Measurements from ENCODE around the gene TSHR.

TSHR gene

DNA sequence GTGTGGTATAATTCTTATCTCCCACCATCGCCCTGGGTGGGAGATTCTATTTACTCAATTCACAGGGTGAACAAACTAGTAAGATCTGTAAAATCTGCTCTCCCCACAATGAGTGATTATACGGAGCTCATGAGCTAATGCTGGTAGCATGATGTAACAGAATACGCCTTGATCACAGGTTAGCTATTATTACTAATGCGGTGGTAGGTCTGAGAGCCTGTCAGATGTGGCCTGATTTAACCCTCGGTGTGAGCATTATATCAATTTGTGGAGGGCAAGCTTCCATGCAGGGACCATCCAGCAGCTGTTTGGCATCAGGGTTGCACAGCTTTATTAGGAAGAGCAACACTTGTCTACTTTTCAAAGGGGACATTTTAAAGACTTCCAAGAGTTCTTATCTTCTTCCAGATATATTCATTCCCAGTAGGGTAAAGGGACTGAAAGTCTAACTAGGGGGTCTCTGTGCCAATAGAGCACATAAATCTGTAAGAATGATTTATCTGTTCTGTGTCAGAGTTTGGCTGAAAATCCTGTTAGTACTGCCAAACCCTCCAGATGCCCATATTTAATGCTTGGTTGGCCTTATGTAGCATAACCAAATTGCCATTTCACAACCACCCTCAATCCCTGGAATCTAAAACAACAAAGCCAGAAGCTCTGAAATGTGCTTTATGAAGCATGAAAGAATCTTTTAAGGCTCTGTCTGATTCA lies 18.7 kb downstream of the TSHR start:
- 91 to 95% methylated on average over 4 to 5 of the region's 5 CpGs for WGBS, 2 experiments
- Histone ChIP-seq H3K36me3 (ENCODE audit: control insufficient read depth, insufficient read depth, low read length) (no peaks in the 10 kb centered on the region), H3K27ac (ENCODE audit: insufficient read depth, low read depth, low read length, poor library complexity, severe bottlenecking) (no peak overlapping the region), H3K27me3 (ENCODE audit: control insufficient read depth, insufficient read depth, low read length, poor library complexity, severe bottlenecking) (no peaks in the 10 kb centered on the region), H3K4me3 (ENCODE audit: insufficient read depth, low read depth, low read length) (no peak overlapping the region), H3K4me1 (ENCODE audit: control insufficient read depth, insufficient read depth, low read length) (no peaks in the 10 kb centered on the region), H3K9me3 (ENCODE audit: control insufficient read depth, low read length) (no peaks in the 10 kb centered on the region)

GRCh38 chr14:80974679-80975078 lies 19.3 kb downstream of the TSHR start:
- Histone ChIP-seq H3K9me3 (ENCODE audit: control insufficient read depth, low read length) (no peaks in the 10 kb centered on the region), H3K4me1 (ENCODE audit: control insufficient read depth, insufficient read depth, low read length) (no peaks in the 10 kb centered on the region), H3K27ac (ENCODE audit: insufficient read depth, low read depth, low read length, poor library complexity, severe bottlenecking) (no peak overlapping the region), H3K4me3 (ENCODE audit: insufficient read depth, low read depth, low read length) (no peak overlapping the region), H3K36me3 (ENCODE audit: control insufficient read depth, insufficient read depth, low read length) (no peaks in the 10 kb centered on the region), H3K27me3 (ENCODE audit: control insufficient read depth, insufficient read depth, low read length, poor library complexity, severe bottlenecking) (no peaks in the 10 kb centered on the region)
- WGBS, 2 experiments, result 94 to 96% methylated on average over 2 of the region's 2 CpGs

DNA sequence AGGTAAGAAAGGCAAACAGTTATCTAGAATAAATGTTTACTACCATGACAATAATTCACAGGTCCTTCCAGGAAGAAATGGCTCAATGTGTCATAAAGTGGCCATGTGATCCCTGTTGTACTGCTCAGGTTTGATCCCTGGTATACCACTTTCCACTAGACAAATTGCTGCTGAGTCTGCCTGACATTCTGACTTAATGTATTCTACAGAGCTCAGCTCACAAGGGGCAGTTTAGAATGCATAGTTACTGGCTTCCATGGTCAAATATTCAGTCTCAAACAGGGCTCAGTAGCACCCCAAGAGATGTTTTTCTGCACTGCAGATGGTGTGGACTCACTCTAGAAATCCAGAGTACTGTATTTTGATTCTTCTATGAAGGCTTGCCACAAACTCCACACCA lies 21.8 kb downstream of the TSHR start:
- Histone ChIP-seq H3K27ac (ENCODE audit: insufficient read depth, low read depth, low read length, poor library complexity, severe bottlenecking) (no peak overlapping the region), H3K4me3 (ENCODE audit: insufficient read depth, low read depth, low read length) (no peak overlapping the region), H3K27me3 (ENCODE audit: control insufficient read depth, insufficient read depth, low read length, poor library complexity, severe bottlenecking) (no peaks in the 10 kb centered on the region), H3K9me3 (ENCODE audit: control insufficient read depth, low read length) (no peaks in the 10 kb centered on the region), H3K36me3 (ENCODE audit: control insufficient read depth, insufficient read depth, low read length) (no peaks in the 10 kb centered on the region), H3K4me1 (ENCODE audit: control insufficient read depth, insufficient read depth, low read length) (no peaks in the 10 kb centered on the region)

GRCh38 chr14:80978403-80978802 lies 23.0 kb downstream of the TSHR start:
- H3K9me3 ChIP-seq (ENCODE audit: control insufficient read depth, low read length), result no peaks in the 10 kb centered on the region
- H3K4me3 ChIP-seq (ENCODE audit: insufficient read depth, low read depth, low read length), result no peak overlapping the region
- no peaks in the 10 kb centered on the region for H3K27me3 ChIP-seq (ENCODE audit: control insufficient read depth, insufficient read depth, low read length, poor library complexity, severe bottlenecking)
- 89 to 91% methylated on average over 2 of the region's 2 CpGs for WGBS, 2 experiments
- H3K27ac ChIP-seq (ENCODE audit: insufficient read depth, low read depth, low read length, poor library complexity, severe bottlenecking), result no peak overlapping the region
- H3K4me1 ChIP-seq (ENCODE audit: control insufficient read depth, insufficient read depth, low read length), result no peaks in the 10 kb centered on the region
- no peaks in the 10 kb centered on the region for H3K36me3 ChIP-seq (ENCODE audit: control insufficient read depth, insufficient read depth, low read length)

DNA sequence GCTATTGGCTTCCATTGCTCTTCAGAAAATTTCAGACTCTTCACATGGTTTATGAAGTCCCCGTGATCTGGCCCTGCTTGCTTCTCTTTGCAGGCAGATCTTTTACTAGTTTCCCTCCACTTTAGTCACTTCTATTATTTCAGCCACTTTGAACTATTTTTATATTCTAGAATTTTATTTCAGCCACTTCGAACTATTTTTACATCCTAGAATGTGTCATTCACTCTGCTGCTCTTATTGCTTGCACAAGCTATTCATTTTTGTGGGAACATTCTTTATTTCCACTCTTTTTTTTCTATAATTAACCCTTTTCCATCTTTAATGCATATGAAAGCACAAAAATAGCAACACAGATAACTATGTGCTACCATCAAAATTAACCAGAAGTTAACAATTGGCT lies 24.5 kb downstream of the TSHR start:
- Histone ChIP-seq H3K27me3 (ENCODE audit: control insufficient read depth, insufficient read depth, low read length, poor library complexity, severe bottlenecking) (no peaks in the 10 kb centered on the region), H3K9me3 (ENCODE audit: control insufficient read depth, low read length) (no peaks in the 10 kb centered on the region), H3K36me3 (ENCODE audit: control insufficient read depth, insufficient read depth, low read length) (no peaks in the 10 kb centered on the region), H3K27ac (ENCODE audit: insufficient read depth, low read depth, low read length, poor library complexity, severe bottlenecking) (no peak overlapping the region), H3K4me1 (ENCODE audit: control insufficient read depth, insufficient read depth, low read length) (no peaks in the 10 kb centered on the region), H3K4me3 (ENCODE audit: insufficient read depth, low read depth, low read length) (no peak overlapping the region)
- WGBS, 2 experiments, result 89 to 92% methylated on average over 2 of the region's 2 CpGs

GRCh38 chr14:80981156-80981555 lies 25.7 kb downstream of the TSHR start:
- H3K4me1 ChIP-seq (ENCODE audit: control insufficient read depth, insufficient read depth, low read length), result no peaks in the 10 kb centered on the region
- no peak overlapping the region for H3K4me3 ChIP-seq (ENCODE audit: insufficient read depth, low read depth, low read length)
- no peaks in the 10 kb centered on the region for H3K36me3 ChIP-seq (ENCODE audit: control insufficient read depth, insufficient read depth, low read length)
- 86 to 90% methylated on average over 3 of the region's 3 CpGs for WGBS, 2 experiments
- no peak overlapping the region for H3K27ac ChIP-seq (ENCODE audit: insufficient read depth, low read depth, low read length, poor library complexity, severe bottlenecking)
- H3K27me3 ChIP-seq (ENCODE audit: control insufficient read depth, insufficient read depth, low read length, poor library complexity, severe bottlenecking), result no peaks in the 10 kb centered on the region
- H3K9me3 ChIP-seq (ENCODE audit: control insufficient read depth, low read length), result no peaks in the 10 kb centered on the region

DNA sequence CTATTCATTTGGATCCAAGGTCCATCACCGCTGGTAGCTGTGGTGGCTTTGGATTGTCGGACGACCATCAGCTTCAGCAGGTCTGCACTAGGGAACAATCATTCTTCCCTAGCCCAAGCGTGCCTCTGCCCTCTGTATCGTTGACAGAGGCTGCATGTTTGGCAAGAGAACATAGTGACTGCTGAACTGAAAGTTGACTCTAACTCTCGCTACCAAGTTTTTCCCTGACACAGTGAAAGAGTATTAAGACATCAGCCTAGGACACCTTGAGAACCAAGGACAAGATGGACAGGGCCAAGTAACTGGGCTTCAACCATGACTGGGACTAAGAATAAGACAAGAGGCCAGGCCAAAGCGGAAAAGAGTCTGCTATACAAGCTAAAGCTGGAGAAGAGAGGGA lies 26.3 kb downstream of the TSHR start:
- 92 to 96% methylated on average over 7 of the region's 7 CpGs for WGBS, 2 experiments
- no peak overlapping the region for H3K27ac ChIP-seq (ENCODE audit: insufficient read depth, low read depth, low read length, poor library complexity, severe bottlenecking)

DNA sequence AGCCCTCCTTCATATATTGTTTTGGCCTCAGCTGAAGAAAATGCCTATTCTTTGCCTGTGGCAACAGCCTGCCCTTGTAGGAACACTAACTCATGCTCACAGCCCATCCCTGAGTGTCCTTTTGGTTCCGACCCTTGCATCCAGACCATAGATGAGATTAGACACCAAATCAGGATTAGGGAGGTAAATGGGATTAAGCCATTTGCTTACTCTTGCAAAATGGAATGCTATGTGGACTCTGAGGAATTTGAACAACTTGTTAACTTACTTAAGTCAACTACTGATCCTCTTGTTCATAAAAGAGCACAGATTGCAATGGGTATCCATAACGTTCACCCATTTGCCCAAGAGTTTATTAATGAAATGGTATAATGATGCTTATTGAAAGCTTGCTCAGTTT lies 27.3 kb downstream of the TSHR start:
- no peaks in the 10 kb centered on the region for H3K27me3 ChIP-seq (ENCODE audit: control insufficient read depth, insufficient read depth, low read length, poor library complexity, severe bottlenecking)
- no peak overlapping the region for H3K27ac ChIP-seq (ENCODE audit: insufficient read depth, low read depth, low read length, poor library complexity, severe bottlenecking)
- no peaks in the 10 kb centered on the region for H3K4me1 ChIP-seq (ENCODE audit: control insufficient read depth, insufficient read depth, low read length)
- no peaks in the 10 kb centered on the region for H3K9me3 ChIP-seq (ENCODE audit: control insufficient read depth, low read length)
- no peaks in the 10 kb centered on the region for H3K36me3 ChIP-seq (ENCODE audit: control insufficient read depth, insufficient read depth, low read length)
- WGBS, 2 experiments, result 88 to 94% methylated on average over 1 to 2 of the region's 2 CpGs
- no peak overlapping the region for H3K4me3 ChIP-seq (ENCODE audit: insufficient read depth, low read depth, low read length)

More for the DNA sequence above, 26.3 kb downstream of the TSHR start:
- Histone ChIP-seq H3K9me3 (ENCODE audit: control insufficient read depth, low read length) (no peaks in the 10 kb centered on the region), H3K36me3 (ENCODE audit: control insufficient read depth, insufficient read depth, low read length) (no peaks in the 10 kb centered on the region), H3K4me1 (ENCODE audit: control insufficient read depth, insufficient read depth, low read length) (no peaks in the 10 kb centered on the region), H3K4me3 (ENCODE audit: insufficient read depth, low read depth, low read length) (no peak overlapping the region), H3K27me3 (ENCODE audit: control insufficient read depth, insufficient read depth, low read length, poor library complexity, severe bottlenecking) (no peaks in the 10 kb centered on the region)

GRCh38 chr14:80987235-80988032 lies 32.0 kb downstream of the TSHR start:
- H3K27ac ChIP-seq (ENCODE audit: insufficient read depth, low read depth, low read length, poor library complexity, severe bottlenecking), result no peak overlapping the region
- 39 to 41% methylated on average over 5 to 6 of the region's 6 CpGs for WGBS, 2 experiments

DNA sequence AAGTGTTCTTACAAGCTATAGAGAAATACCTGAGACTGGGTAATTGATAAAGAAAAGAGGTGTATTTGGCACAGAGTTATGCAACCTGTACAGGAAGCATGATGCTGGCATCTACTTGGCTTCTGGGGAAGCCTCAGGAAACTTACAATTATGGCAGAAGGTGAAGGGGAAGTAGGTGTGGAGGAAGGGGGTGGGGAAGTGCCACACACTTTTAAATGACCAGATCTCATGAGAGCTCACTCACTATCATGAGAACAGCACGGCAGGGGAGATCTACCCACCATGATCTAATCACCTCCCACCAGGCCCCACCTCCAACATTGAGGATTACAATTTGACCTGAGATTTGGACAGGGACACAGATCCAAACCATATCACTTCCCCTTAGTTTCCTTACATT lies 32.8 kb downstream of the TSHR start:
- no peaks in the 10 kb centered on the region for H3K9me3 ChIP-seq (ENCODE audit: control insufficient read depth, low read length)
- WGBS, 2 experiments, result 84% methylated on average over 1 of the region's 1 CpG
- no peak overlapping the region for H3K27ac ChIP-seq (ENCODE audit: insufficient read depth, low read depth, low read length, poor library complexity, severe bottlenecking)
- no peaks in the 10 kb centered on the region for H3K4me1 ChIP-seq (ENCODE audit: control insufficient read depth, insufficient read depth, low read length)
- no peak overlapping the region for H3K4me3 ChIP-seq (ENCODE audit: insufficient read depth, low read depth, low read length)
- no peaks in the 10 kb centered on the region for H3K36me3 ChIP-seq (ENCODE audit: control insufficient read depth, insufficient read depth, low read length)
- H3K27me3 ChIP-seq (ENCODE audit: control insufficient read depth, insufficient read depth, low read length, poor library complexity, severe bottlenecking), result no peaks in the 10 kb centered on the region

More at GRCh38 chr14:80987235-80988032, 32.0 kb downstream of the TSHR start:
- Histone ChIP-seq H3K9me3 (ENCODE audit: control insufficient read depth, low read length) (no peaks in the 10 kb centered on the region), H3K4me3 (ENCODE audit: insufficient read depth, low read depth, low read length) (no peak overlapping the region), H3K27me3 (ENCODE audit: control insufficient read depth, insufficient read depth, low read length, poor library complexity, severe bottlenecking) (no peaks in the 10 kb centered on the region), H3K36me3 (ENCODE audit: control insufficient read depth, insufficient read depth, low read length) (no peaks in the 10 kb centered on the region), H3K4me1 (ENCODE audit: control insufficient read depth, insufficient read depth, low read length) (no peaks in the 10 kb centered on the region)

Measured in ectodermal cell (in vitro differentiated cells).